Endothelial cell of umbilical vein (primary cell): ENCODE data around the gene LUZP2. TPM values are rescaled to one million over a fixed set of nuclear protein-coding genes. Genes with fewer than 3 reads are reported as not detected.

Experiments used
- BruUV-seq: library from RNA; stranded (reverse); fragments of 400-500 nt; replicated peaks from 2 replicates; lab custom pipeline; 2021; lab: Mats Ljungman, UMichigan
- CTCF ChIA-PET: fragments of 300-600, 350-600 bp; sonication (Branson Sonifier 250); formaldehyde crosslinking; loops from one replicate; lab custom pipeline; 2021; ENCODE audit warnings: antibody characterized with exemption, inconsistent platforms; lab: Charles Lee
- POLR2A ChIA-PET: fragments of 300-600, 350-600 bp; sonication (Branson Sonifier 250); formaldehyde crosslinking; loops from one replicate; lab custom pipeline; 2021; ENCODE audit warnings: antibody characterized with exemption, inconsistent platforms; lab: Charles Lee
- DNase-seq: peaks from one replicate; pipeline ENCODE4 v3.0.0-alpha.2; 2011; ENCODE audit warnings: low read depth, low spot score
- FAIRE-seq: peaks from 2 replicates; lab custom pipeline; 2011; peaks lifted over from hg19 to GRCh38; lab: Jason Lieb, UNC
- H2AFZ ChIP-seq: 2 replicates; pipeline ENCODE4 v1.6.0; 2012; ENCODE audit warnings: low read depth, low read length, control low read depth, inconsistent platforms
- H3K27ac ChIP-seq: 2 replicates; pipeline ENCODE4 v1.5.1; 2011; ENCODE audit warnings: low read depth, mild to moderate bottlenecking, control low read depth, low read length, moderate library complexity; ENCODE audit not compliant: insufficient read depth
- H3K27me3 ChIP-seq, 2 experiments: 2 replicates each; pipeline versions ENCODE4 v1.6.0 to v1.6.1; 2011; ENCODE audit warnings: low read length in 2 of 2, mixed read lengths in 1 of 2; ENCODE audit not compliant: control insufficient read depth in 2 of 2, insufficient read depth in 2 of 2
- H3K36me3 ChIP-seq, 2 experiments: 2 replicates in 1 of 2; 3 replicates in 1 of 2; pipeline ENCODE4 v1.5.1; 2011; ENCODE audit warnings: low read length in 2 of 2, mild to moderate bottlenecking in 1 of 2, moderate library complexity in 1 of 2; ENCODE audit not compliant: control insufficient read depth in 2 of 2, insufficient read depth in 2 of 2; ENCODE audit errors: extremely low read depth in 1 of 2
- H3K4me1 ChIP-seq: 3 replicates; pipeline ENCODE4 v1.5.1; 2011; ENCODE audit warnings: mild to moderate bottlenecking, low read length; ENCODE audit not compliant: control insufficient read depth, insufficient read depth; ENCODE audit errors: extremely low read depth
- H3K4me2 ChIP-seq: 2 replicates; pipeline ENCODE4 v1.6.1; 2011; ENCODE audit warnings: low read length, control low read depth, mixed read lengths; ENCODE audit not compliant: insufficient read depth
- H3K4me3 ChIP-seq, 3 experiments: fragments of 200-600 bp in 1 of 3; sonication (generic), shearing (Covaris generic) in 1 of 3; replicated peaks in 1 of 3; 2 replicates each; pipeline ENCODE4 v1.5.1; 2011 to 2016; ENCODE audit warnings: control low read depth in 3 of 3, low read length in 3 of 3, mild to moderate bottlenecking in 2 of 3, inconsistent platforms in 1 of 3, low read depth in 1 of 3, moderate library complexity in 1 of 3; ENCODE audit not compliant: insufficient read depth in 1 of 3
- H3K79me2 ChIP-seq: 2 replicates; pipeline ENCODE4 v1.6.0; 2012; ENCODE audit warnings: low read length, inconsistent platforms; ENCODE audit not compliant: control insufficient read depth, insufficient read depth
- H3K9ac ChIP-seq: replicated peaks from 2 replicates; pipeline ENCODE3; 2011; ENCODE audit warnings: low read length, control low read depth; ENCODE audit not compliant: insufficient read depth; ENCODE audit errors: extremely low read depth
- H3K9me1 ChIP-seq: replicated peaks from 3 replicates; pipeline ENCODE4 v1.6.0; 2011; ENCODE audit warnings: mild to moderate bottlenecking, low read length; ENCODE audit not compliant: control insufficient read depth, insufficient read depth; ENCODE audit errors: extremely low read depth
- H3K9me3 ChIP-seq: replicated peaks from 2 replicates; pipeline ENCODE4 v1.5.1; 2012; ENCODE audit warnings: low read length, inconsistent platforms; ENCODE audit not compliant: control insufficient read depth, insufficient read depth
- H4K20me1 ChIP-seq: replicated peaks from 2 replicates; pipeline ENCODE3; 2011; ENCODE audit warnings: mild to moderate bottlenecking, low read length; ENCODE audit not compliant: control insufficient read depth, insufficient read depth; ENCODE audit errors: extremely low read depth
- CTCF ChIP-seq, 2 donors: IDR thresholded peaks; 1 replicate in 1 of 2; 2 replicates in 1 of 2; pipeline ENCODE4 v1.5.1; 2011; ENCODE audit warnings: low read length in 2 of 2, mild to moderate bottlenecking in 2 of 2, moderate library complexity in 2 of 2, control low read depth in 1 of 2, inconsistent platforms in 1 of 2, low read depth in 1 of 2; ENCODE audit not compliant: insufficient read depth in 1 of 2; ENCODE audit errors: extremely low read depth in 1 of 2
- EZH2 ChIP-seq: IDR thresholded peaks from 2 replicates; pipeline ENCODE4 v1.6.1; 2012; ENCODE audit warnings: borderline replicate concordance, low read depth, mild to moderate bottlenecking, moderate library complexity, low read length, inconsistent platforms; ENCODE audit not compliant: severe bottlenecking
- FOS ChIP-seq: IDR thresholded peaks from 2 replicates; pipeline ENCODE4 v1.6.1; 2011; ENCODE audit warnings: mild to moderate bottlenecking, low read length, moderate library complexity, borderline replicate concordance; ENCODE audit not compliant: insufficient read depth
- GATA2 ChIP-seq: IDR thresholded peaks from 2 replicates; pipeline ENCODE4 v1.7.0; 2011; ENCODE audit warnings: low read depth, mild to moderate bottlenecking, moderate library complexity, mixed read lengths, low read length; ENCODE audit not compliant: insufficient read length, insufficient read depth
- JUN ChIP-seq: IDR thresholded peaks from 2 replicates; pipeline ENCODE4 v1.6.1; 2011; ENCODE audit warnings: borderline replicate concordance, low read depth; ENCODE audit not compliant: insufficient read length, insufficient read depth
- MYC ChIP-seq: IDR thresholded peaks from one replicate; pipeline ENCODE4 v1.6.1; 2011; ENCODE audit warnings: mild to moderate bottlenecking, low read depth, low read length
- POLR2A ChIP-seq: IDR thresholded peaks from 2 replicates; pipeline ENCODE4 v1.6.1; 2012; ENCODE audit warnings: low read depth, mild to moderate bottlenecking, control low read depth, low read length
- POLR2AphosphoS5 ChIP-seq: IDR thresholded peaks from 2 replicates; pipeline ENCODE4 v1.6.1; 2012; ENCODE audit warnings: low read depth, mild to moderate bottlenecking, control low read depth, low read length, moderate library complexity; ENCODE audit not compliant: insufficient read depth
- dilution Hi-C: fragments of 300-500 bp; cut with MboI; formaldehyde crosslinking; loops from one replicate; pipeline ENCODE4 v1.15.0; 2019; ENCODE audit warnings: low sequenced_read_pairs; ENCODE audit not compliant: extremely low pct_ligation_motif_present
- intact Hi-C: fragments of 100-400 bp; cut with micrococcal nuclease; formaldehyde crosslinking; loops from one replicate; pipeline ENCODE4 v1.10.0; 2022
- polyA plus RNA-seq, 4 experiments: library from polyadenylated mRNA; depleted of rRNA in 3 of 4; stranded (reverse) in 3 of 4; unstranded in 1 of 4; fragments of >200 nt; gene quantifications; 2 replicates each; pipeline versions ENCODE4 v1.2.1 to v1.2.3, GENCODE V29; 2011 to 2012; ENCODE audit warnings: missing spikeins in 1 of 4
- total RNA-seq: library from RNA; stranded (reverse); gene quantifications from 2 replicates; pipeline ENCODE4 v1.2.3, GENCODE V29; 2021
- TF ChIP-seq, protein P1 (sequence below): IDR thresholded peaks from 2 replicates; pipeline ENCODE4 v1.6.1; 2011; ENCODE audit not compliant: insufficient read depth, insufficient read length

The LUZP2 gene
- total and polyA plus RNA-seq, 2 donors (not counting 3 experiments of a cell fraction or from before 2014, with no cell fraction given), result 0.07 TPM; not detected in 1

GRCh38 chr11:24524156-24524555, 27.3 kb downstream of the LUZP2 start:
- DNase-seq (no peak), FAIRE-seq (no peak)
- no peak overlapping the region for H3K4me3 ChIP-seq
- H3K4me1 ChIP-seq, result no peaks in the 10 kb centered on the region
- no peaks in the 10 kb centered on the region for H3K9me1 ChIP-seq
- H3K9me3 ChIP-seq, result no peaks in the 10 kb centered on the region
- ChIA-PET CTCF (no interaction called here), POLR2A (no interaction called here)
- H3K27me3 ChIP-seq, result no peaks in the 10 kb centered on the region
- H3K79me2 ChIP-seq, result no peaks in the 10 kb centered on the region
- TF ChIP-seq POLR2A, result no peak
- no peak for TF ChIP-seq JUN
- no peak for TF ChIP-seq POLR2AphosphoS5
- no peak for TF ChIP-seq CTCF (IDR thresholded peaks at IDR 0.05; ENCODE audit: extremely low read depth in 1 of 2, insufficient read depth in 1 of 2, low read depth in 1 of 2, low read length in 2 of 2)
- TF ChIP-seq, protein P1, sequence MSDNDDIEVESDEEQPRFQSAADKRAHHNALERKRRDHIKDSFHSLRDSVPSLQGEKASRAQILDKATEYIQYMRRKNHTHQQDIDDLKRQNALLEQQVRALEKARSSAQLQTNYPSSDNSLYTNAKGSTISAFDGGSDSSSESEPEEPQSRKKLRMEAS, result no peak
- TF ChIP-seq GATA2, result no peak
- no peak for TF ChIP-seq MYC
- TF ChIP-seq EZH2, result no peak
- no peak for TF ChIP-seq FOS
- H3K4me2 ChIP-seq, result no peak overlapping the region
- H3K9ac ChIP-seq, result no peak overlapping the region
- dilution Hi-C loops (no loop called here), intact Hi-C loops (no loop called here)
- H4K20me1 ChIP-seq, result no peaks in the 10 kb centered on the region
- H2AFZ ChIP-seq, result no peak overlapping the region
- H3K27ac ChIP-seq, result no peak overlapping the region
- no TSS peak for BruUV-seq
- no peaks in the 10 kb centered on the region for H3K36me3 ChIP-seq
